ENCODE measurements around the gene DNASE1L3.

GRCh38 chr3:58188173-58188564 lies 22.6 kb downstream of the DNASE1L3 start:
- TF ChIP-seq POLR2A (IDR thresholded peaks at IDR 0.05; ENCODE audit: control extremely low read depth in 1 of 2, low read depth in 2 of 2, low read length in 2 of 2) (no peak), POLR2AphosphoS5 (IDR thresholded peaks at IDR 0.05; ENCODE audit: low read depth, low read length) (no peak), EZH2 (IDR thresholded peaks at IDR 0.05; ENCODE audit: low read depth, low read length, severe bottlenecking) (no peak), CTCF (IDR thresholded peaks at IDR 0.05; ENCODE audit: control extremely low read depth in 1 of 3, insufficient read depth in 1 of 3, low read depth in 1 of 3, low read length in 3 of 3) (no peak), EP300 (IDR thresholded peaks at IDR 0.05; ENCODE audit: borderline replicate concordance in 1 of 2, low read depth in 2 of 2, low read length in 2 of 2) (no peak), CEBPB (IDR thresholded peaks at IDR 0.05; ENCODE audit: low read depth, low read length) (no peak), CHD2 (IDR thresholded peaks at IDR 0.05; ENCODE audit: low read length) (no peak), JUND (IDR thresholded peaks at IDR 0.05; ENCODE audit: low read length) (no peak), ZNF274 (IDR thresholded peaks at IDR 0.05; ENCODE audit: borderline replicate concordance, extremely low read depth, low read length) (no peak), RAD21 (IDR thresholded peaks at IDR 0.05 in 1 of 2, conservative IDR thresholded peaks at IDR 0.05 in 1 of 2; ENCODE audit: low read depth in 2 of 2, low read length in 2 of 2) (no peak), RXRA (IDR thresholded peaks at IDR 0.05; ENCODE audit: insufficient read depth, low read depth, low read length) (no peak), SAP30 (IDR thresholded peaks at IDR 0.05; ENCODE audit: insufficient read depth, insufficient replicate concordance, low read length) (no peak), MAX (IDR thresholded peaks at IDR 0.05) (no peak), JUN (IDR thresholded peaks at IDR 0.05; ENCODE audit: low read depth, low read length) (no peak)

All from H1 (cell line).